ENCODE data around the gene MRRF.

Gene MRRF

GRCh38 chr9:122333169-122333808 is 68.6 kb downstream of the MRRF start:
- DNase-seq = no peak

GRCh38 chr9:122334916-122335315 is 70.2 kb downstream of the MRRF start:
- DNase-seq = no peak

- DNase-seq = no peak
Measured at GRCh38 chr9:122336189-122336588, 71.5 kb downstream of the MRRF start.

GRCh38 chr9:122336866-122337555 is 72.3 kb downstream of the MRRF start:
- DNase-seq = no peak

GRCh38 chr9:122337556-122337929 is 72.9 kb downstream of the MRRF start:
- DNase-seq = no peak

GRCh38 chr9:122338536-122338935 is 73.9 kb downstream of the MRRF start:
- no peak for DNase-seq

GRCh38 chr9:122338994-122339393 is 74.3 kb downstream of the MRRF start:
- DNase-seq = no peak

GRCh38 chr9:122339579-122339978 is 74.9 kb downstream of the MRRF start:
- no peak for DNase-seq

- no peak for DNase-seq
Measured at GRCh38 chr9:122340161-122340560, 75.5 kb downstream of the MRRF start.

- no peak for DNase-seq
Measured at GRCh38 chr9:122342323-122343050, 77.8 kb downstream of the MRRF start.

GRCh38 chr9:122346478-122347347 is 82.0 kb downstream of the MRRF start:
- DNase-seq = peak; percentile 20

GRCh38 chr9:122347348-122348287 is 82.9 kb downstream of the MRRF start:
- peak; percentile 18 for DNase-seq

- DNase-seq = no peak
Measured at GRCh38 chr9:122348288-122348777, 83.7 kb downstream of the MRRF start.

GRCh38 chr9:122348791-122349190 is 84.1 kb downstream of the MRRF start:
- DNase-seq = no peak

GRCh38 chr9:122349201-122349600 is 84.5 kb downstream of the MRRF start:
- DNase-seq = no peak

GRCh38 chr9:122350577-122351355 is 86.1 kb downstream of the MRRF start:
- DNase-seq = peak; percentile 77

GRCh38 chr9:122354536-122355199 is 90.0 kb downstream of the MRRF start:
- no peak for DNase-seq

- DNase-seq = no peak
Measured at GRCh38 chr9:122355336-122355875, 90.7 kb downstream of the MRRF start.

GRCh38 chr9:122356627-122357026 is 91.9 kb downstream of the MRRF start:
- DNase-seq = no peak

- DNase-seq = no peak
Measured at GRCh38 chr9:122360891-122361290, 96.2 kb downstream of the MRRF start.

Data from stimulated activated CD4-positive, alpha-beta T cell treated with anti-CD3 and anti-CD28 coated beads, Interleukin-4, amount 100 ng/mL, for 1 hour (primary cell).